NCI-H460 (cell line): ENCODE measurements around the gene ULBP1. TPM values are rescaled to one million over a fixed set of nuclear protein-coding genes. Genes with fewer than 3 reads are reported as not detected.
A peak's percentile ranks its signal among the peaks of the same experiment; 100 is the strongest.
"Not testable (repeated sequence)": the region's sequence is repeated elsewhere in the genome, so short reads cannot be mapped to it uniquely, and the experiment has no call there.

ENCODE experiments used
- DNase-seq: peaks from one replicate; pipeline ENCODE4 v3.0.0-alpha.2; 2016; ENCODE audit warnings: low read depth; ENCODE audit errors: extremely low read depth
- total RNA-seq: library from RNA; depleted of rRNA; stranded (reverse); fragments of >200 nt; shearing (Covaris generic); gene quantifications from 2 replicates; pipeline ENCODE4 v1.2.3, GENCODE V29; 2014

ULBP1 gene
- total RNA-seq, 1 experiment from 2014 or later, result 7.7 TPM

- DNase-seq, result not testable (repeated sequence)
Observed at GRCh38 chr6:150003599-150003998, 39.9 kb downstream of the ULBP1 start.

DNA sequence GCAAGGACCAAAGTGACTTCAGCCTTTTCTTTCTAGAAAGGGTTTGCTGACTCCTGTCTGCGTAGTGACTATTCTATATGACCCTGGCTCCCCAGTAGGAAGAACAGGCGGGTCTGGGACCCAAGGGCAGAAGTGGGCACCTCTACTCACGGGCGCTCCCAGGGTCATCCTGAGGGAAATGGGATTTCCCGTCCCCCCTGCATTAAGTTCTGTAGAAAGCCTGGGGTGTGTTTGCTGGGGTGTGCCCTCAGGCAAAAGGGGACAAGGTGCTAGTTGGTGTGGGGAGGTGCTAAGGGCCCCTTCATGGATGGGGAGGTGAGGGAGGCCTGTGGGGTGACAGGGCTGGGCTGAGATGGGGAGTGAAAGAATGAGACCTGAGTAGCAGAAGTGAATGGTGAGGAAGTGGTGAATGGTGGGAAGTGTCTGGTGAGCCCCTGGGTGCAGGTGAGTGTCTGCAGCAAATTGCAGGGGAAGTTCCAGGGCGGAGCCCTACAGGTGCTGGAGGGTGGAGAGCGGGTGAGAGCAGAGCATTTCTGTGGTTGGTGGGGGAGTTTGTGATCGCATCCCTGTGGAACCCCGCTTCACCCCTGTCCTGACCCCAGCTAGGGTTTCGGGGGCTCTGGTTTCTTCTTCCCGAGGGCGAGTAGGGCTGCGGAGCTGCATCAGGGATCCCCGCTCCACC, 40.5 kb downstream of the ULBP1 start:
- no peak for DNase-seq

- peak; percentile 78 for DNase-seq
Observed at GRCh38 chr6:150004783-150005717, 41.3 kb downstream of the ULBP1 start.

DNA sequence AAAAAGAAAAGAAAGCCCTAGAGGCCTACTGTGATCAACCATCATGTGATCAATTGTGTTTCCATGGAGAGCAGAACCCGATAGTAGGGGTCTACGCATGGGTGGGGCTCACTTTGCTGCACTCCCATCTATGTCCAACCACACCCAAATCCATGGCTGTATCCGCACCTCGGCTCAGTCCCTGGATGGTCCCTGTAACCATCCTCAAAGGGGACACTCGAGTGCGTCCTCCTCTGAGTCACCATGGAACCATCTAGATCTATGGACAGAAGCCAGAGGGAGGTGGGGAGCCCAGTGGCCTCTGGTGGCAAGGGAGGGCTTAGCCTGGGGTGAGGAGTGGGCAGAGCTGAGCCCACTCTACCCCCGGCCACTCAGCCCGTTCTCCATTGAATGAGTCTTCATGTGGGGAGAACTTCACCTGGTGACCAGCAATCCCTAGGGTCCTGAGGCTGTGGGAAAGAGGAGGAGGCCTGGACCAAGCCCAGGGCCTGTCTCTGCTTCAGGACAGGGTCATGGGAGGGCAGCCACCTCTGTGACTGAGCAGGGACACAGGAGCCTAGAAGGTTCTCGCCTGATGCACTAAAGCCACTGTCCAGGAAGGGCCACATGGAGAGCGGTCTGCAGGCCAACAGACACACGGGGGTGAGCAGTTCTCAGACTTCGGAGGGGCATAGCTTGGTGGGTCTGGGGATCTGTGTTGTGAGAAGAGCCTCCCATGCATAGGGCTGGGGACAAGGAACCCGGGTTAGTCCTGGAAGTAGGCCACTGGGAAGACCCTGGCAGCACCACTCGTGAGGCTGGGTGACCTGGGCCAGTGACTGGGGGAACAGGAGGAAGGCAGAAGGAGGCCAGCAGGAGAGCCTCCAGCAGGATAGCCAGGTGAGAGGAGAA, 42.3 kb downstream of the ULBP1 start:
- no peak for DNase-seq

GRCh38 chr6:150006961-150007464, 43.3 kb downstream of the ULBP1 start:
- DNase-seq, result no peak

- no peak for DNase-seq
Observed at GRCh38 chr6:150008588-150008987, 44.8 kb downstream of the ULBP1 start.

GRCh38 chr6:150012846-150013784, 49.4 kb downstream of the ULBP1 start:
- DNase-seq, result not testable (repeated sequence)

GRCh38 chr6:150013785-150014622, 50.3 kb downstream of the ULBP1 start:
- DNase-seq, result not testable (repeated sequence)

GRCh38 chr6:150014623-150015280, 51.0 kb downstream of the ULBP1 start:
- not testable (repeated sequence) for DNase-seq

DNA sequence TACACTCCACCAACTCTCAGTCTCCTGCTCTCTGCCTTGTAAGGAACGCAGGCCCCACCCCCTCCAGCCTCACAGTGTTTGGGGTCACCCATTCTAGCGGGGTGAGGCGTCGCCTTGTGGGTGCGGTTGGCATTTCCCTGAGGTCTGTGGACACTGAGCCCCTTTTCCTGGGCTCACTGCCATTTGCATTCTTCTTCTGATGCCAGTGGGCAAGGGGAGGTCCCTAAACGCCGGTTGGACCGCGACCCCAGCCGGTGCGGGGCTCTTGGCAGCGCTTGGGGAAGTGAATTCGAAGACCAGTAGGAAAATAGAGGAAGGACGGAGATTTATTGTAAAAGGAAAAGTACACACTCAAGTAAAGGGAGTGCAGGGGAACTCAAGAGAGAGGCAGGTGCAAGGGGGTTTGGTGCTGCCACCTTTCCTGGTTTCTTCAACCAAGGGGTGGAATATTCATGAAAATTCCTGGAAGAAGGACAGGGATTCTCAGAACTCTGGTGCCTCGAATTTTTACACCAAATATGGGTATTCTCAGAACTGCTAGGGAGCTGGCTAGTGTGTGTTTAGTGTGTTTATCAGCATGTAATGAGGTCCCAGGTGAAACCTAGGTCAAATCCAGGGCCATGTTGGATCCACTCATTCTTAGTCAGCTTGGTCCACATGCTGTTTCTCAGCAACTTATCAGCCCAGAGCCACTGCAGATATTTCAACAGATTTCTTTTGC, 51.7 kb downstream of the ULBP1 start:
- DNase-seq, result not testable (repeated sequence)

DNA sequence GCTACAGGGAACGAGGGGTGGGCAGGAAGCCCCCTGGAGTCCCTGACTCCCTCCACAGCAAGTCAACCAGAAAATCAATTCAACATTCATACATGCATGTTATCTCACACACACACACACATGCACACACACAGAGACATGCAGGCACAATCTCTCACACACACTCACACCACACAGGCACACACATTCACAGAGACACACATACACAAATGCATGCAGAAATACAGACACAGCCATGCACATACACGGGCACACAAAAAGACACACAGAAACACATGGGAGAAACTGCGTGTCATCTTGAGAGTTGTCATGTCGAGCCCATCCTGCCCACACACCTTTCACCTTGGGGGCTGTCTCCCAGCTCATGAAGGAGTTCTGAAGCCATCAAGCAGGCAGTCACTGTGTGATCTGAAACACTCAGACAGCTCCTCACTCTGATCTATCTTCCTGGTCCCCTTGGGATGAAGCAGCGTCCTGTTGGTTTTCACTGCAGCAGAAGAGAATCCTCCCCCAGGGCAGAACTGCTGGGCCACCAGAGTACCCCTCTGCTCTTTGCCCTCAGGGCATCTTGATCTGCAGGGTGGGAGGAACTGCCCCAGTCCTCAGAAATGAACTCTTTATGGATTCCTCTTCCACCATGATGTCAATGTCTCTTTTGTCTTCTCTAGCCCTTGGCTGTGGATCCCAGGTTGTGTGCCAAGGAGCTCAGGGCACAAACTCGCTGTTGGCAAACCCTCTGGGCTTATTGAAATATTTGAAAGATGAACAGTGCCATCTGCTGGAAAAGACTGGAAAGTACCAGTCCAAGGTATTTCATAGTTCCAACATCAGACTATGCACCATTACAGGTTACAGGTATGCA, 52.8 kb downstream of the ULBP1 start:
- DNase-seq, result peak; percentile 64

DNA sequence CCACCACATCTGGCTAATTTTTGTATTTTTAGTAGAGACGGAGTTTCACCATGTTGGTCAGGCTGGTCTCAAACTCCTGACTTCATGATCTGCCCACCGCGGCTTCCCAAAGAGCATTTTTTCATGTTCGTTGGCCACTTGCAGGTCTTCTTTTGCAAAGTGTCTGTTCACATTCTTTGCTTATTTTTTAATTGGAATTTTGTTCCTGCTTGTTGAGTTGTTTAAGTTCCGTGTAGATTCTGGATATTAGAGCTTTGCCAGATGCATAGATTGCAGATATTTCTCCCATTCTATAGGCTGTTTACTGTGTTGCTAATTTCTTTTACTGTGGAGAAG, 53.4 kb downstream of the ULBP1 start:
- DNase-seq, result not testable (repeated sequence)

DNA sequence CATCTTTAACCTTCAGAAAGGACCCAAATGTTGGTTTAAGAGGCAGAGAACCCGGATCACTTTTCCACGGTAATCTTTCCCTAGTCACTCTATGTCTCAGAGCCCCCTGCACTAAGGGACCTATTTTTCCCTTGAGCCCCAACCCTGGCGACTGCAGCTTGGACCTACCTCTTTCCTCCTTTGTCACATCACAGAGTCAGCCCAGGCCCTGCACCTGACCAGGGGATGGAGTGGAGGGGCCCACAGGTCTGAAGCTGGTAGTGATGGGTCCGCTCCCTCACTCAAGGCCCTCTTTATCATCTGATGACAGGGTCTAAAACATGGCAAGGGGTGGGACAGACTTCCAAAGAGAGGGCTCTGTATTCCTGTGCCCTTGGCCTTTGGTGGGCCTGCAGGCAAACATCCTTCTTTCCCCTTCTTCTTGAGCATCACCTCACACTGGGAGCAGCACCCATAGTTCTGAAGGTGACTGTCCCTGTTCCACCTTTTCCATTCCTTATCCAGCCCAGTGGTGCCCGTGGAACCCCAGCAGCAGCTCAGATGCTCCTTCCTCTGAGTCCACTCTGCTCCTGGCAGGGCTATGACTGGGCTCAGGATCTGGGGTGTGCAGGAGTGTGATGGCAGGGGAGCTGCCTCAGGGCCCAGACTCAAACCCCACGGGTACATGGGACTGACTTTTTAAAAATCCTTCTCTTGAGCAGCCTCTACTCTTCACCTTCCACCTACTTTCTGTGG, 55.3 kb downstream of the ULBP1 start:
- DNase-seq, result no peak

DNA sequence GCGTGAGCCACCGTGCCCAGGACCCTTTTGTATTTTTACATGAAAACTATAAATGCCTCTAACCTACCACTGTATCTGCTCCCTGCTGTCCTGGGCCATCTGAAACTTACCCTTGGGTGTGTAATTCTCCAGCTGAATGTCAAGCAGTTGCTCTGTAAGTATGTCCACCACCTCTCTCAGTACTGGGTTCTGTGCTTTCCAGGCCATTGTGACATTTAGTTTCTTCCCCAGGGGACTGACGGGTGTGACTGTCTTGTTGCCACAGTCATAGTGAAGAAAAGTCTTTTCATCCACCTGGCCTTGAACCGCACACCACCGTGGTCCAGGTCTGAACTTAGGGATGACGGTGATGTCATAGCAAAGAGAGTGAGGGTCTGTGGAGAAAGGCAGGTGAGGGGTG, 58.1 kb downstream of the ULBP1 start:
- not testable (repeated sequence) for DNase-seq
